SK-N-SH treated with all-trans-retinoic acid at 6 μM for 48 hours (cell line): ENCODE measurements around the gene BANP.

Experiments
- ATAC-seq: fragments of 200-7000 bp; cut with Tn5 transposase; 3 replicates; pipeline ENCODE4 v1.9.1; 2020; ENCODE audit warnings: mild to moderate bottlenecking, moderate library complexity
- BACH2 ChIP-seq: fragments of 250-450 bp; sonication (Bioruptor Pico); IDR thresholded peaks from 2 replicates; pipeline ENCODE4 v1.9.0; 2021; ENCODE audit warnings: mild to moderate bottlenecking, borderline replicate concordance
- CREB5 ChIP-seq: fragments of 250-450 bp; sonication (Bioruptor Pico); IDR thresholded peaks from 2 replicates; pipeline ENCODE4 v1.5.1; 2020; ENCODE audit warnings: low read depth, mild to moderate bottlenecking, moderate library complexity
- CSDC2 ChIP-seq: fragments of 250-450 bp; sonication (Bioruptor Pico); IDR thresholded peaks from 2 replicates; pipeline ENCODE4 v1.5.0; 2020; ENCODE audit warnings: mild to moderate bottlenecking, moderate library complexity
- CSRNP3 ChIP-seq: fragments of 250-450 bp; sonication (Bioruptor Pico); IDR thresholded peaks from 2 replicates; pipeline ENCODE4 v1.5.1; 2021; ENCODE audit warnings: mild to moderate bottlenecking, moderate library complexity
- ESRRG ChIP-seq: fragments of 250-450 bp; sonication (Bioruptor Pico); IDR thresholded peaks from 2 replicates; pipeline ENCODE4 v1.6.1; 2021; ENCODE audit warnings: mild to moderate bottlenecking
- GLIS3 ChIP-seq: fragments of 250-450 bp; sonication (Bioruptor Pico); IDR thresholded peaks from 2 replicates; pipeline ENCODE4 v1.5.0; 2020; ENCODE audit warnings: mild to moderate bottlenecking, moderate library complexity
- ISL1 ChIP-seq: fragments of 250-450 bp; sonication (Bioruptor Pico); IDR thresholded peaks from 2 replicates; pipeline ENCODE4 v2.1.2; 2022; ENCODE audit warnings: mild to moderate bottlenecking, moderate library complexity
- OSR1 ChIP-seq: fragments of 250-450 bp; sonication (Bioruptor Pico); IDR thresholded peaks from 2 replicates; pipeline ENCODE4 v1.8.0; 2022; ENCODE audit warnings: moderate library complexity, mild to moderate bottlenecking, inconsistent platforms
- POU6F1 ChIP-seq: fragments of 250-450 bp; sonication (Bioruptor Pico); IDR thresholded peaks from 2 replicates; pipeline ENCODE4 v1.8.0; 2021; ENCODE audit warnings: low read depth, mild to moderate bottlenecking, moderate library complexity, borderline replicate concordance
- PPARA ChIP-seq: fragments of 250-450 bp; sonication (Bioruptor Pico); IDR thresholded peaks from 2 replicates; pipeline ENCODE4 v1.5.0; 2020; ENCODE audit warnings: mild to moderate bottlenecking, borderline replicate concordance
- RARB ChIP-seq: fragments of 250-450 bp; sonication (Bioruptor Pico); IDR thresholded peaks from 2 replicates; pipeline ENCODE4 v1.8.0; 2021; ENCODE audit warnings: mild to moderate bottlenecking, moderate library complexity
- SNAI2 ChIP-seq: fragments of 250-450 bp; sonication (Bioruptor Pico); IDR thresholded peaks from 2 replicates; pipeline ENCODE4 v1.5.0; 2020; ENCODE audit warnings: mild to moderate bottlenecking, moderate library complexity
- TCF4 ChIP-seq: fragments of 250-450 bp; sonication (Bioruptor Pico); IDR thresholded peaks from 2 replicates; pipeline ENCODE4 v1.8.0; 2021; ENCODE audit warnings: mild to moderate bottlenecking, moderate library complexity, borderline replicate concordance
- TOX ChIP-seq: fragments of 250-450 bp; sonication (Bioruptor Pico); IDR thresholded peaks from 2 replicates; pipeline ENCODE4 v1.8.0; 2021; ENCODE audit warnings: mild to moderate bottlenecking, moderate library complexity, borderline replicate concordance
- TSHZ2 ChIP-seq: fragments of 250-450 bp; sonication (Bioruptor Pico); IDR thresholded peaks from 2 replicates; pipeline ENCODE4 v1.5.0; 2020; ENCODE audit warnings: mild to moderate bottlenecking, moderate library complexity
- ZC3H10 ChIP-seq: fragments of 250-450 bp; sonication (Bioruptor Pico); IDR thresholded peaks from 2 replicates; pipeline ENCODE4 v1.5.1; 2021; ENCODE audit warnings: mild to moderate bottlenecking, moderate library complexity
- ZFP3 ChIP-seq: fragments of 250-450 bp; sonication (Bioruptor Pico); IDR thresholded peaks from 2 replicates; pipeline ENCODE4 v1.5.0; 2020; ENCODE audit warnings: mild to moderate bottlenecking, moderate library complexity
- ZFP30 ChIP-seq: fragments of 450-650 bp; formaldehyde crosslinking; IDR thresholded peaks from 2 replicates; pipeline ENCODE4 v1.5.0; 2022; ENCODE audit warnings: mild to moderate bottlenecking, moderate library complexity
- ZNF565 ChIP-seq: fragments of 450-650 bp; formaldehyde crosslinking; conservative IDR thresholded peaks from 2 replicates; pipeline ENCODE4 v1.5.0; 2020; ENCODE audit warnings: low read depth, mild to moderate bottlenecking, moderate library complexity
- ZNF70 ChIP-seq: fragments of 450-650 bp; formaldehyde crosslinking; IDR thresholded peaks from 2 replicates; pipeline ENCODE4 v1.5.0; 2020; ENCODE audit warnings: mild to moderate bottlenecking, moderate library complexity
- ZNF8 ChIP-seq: fragments of 450-650 bp; formaldehyde crosslinking; IDR thresholded peaks from 2 replicates; pipeline ENCODE4 v1.5.0; 2020; ENCODE audit warnings: mild to moderate bottlenecking, moderate library complexity
- TF ChIP-seq, protein P1 (sequence below): fragments of 250-450 bp; sonication (Bioruptor Pico); IDR thresholded peaks from 2 replicates; pipeline ENCODE4 v1.8.0; 2020; ENCODE audit warnings: mild to moderate bottlenecking, moderate library complexity, borderline replicate concordance

The BANP gene

GRCh38 chr16:88102597-88102996, 151.4 kb downstream of the BANP start (continued):
- TF ChIP-seq ZFP30 (CRISPR knock-in tag) (no peak), SNAI2 (no peak), BACH2 (CRISPR knock-in tag) (no peak), ZNF70 (no peak), TCF4 (CRISPR knock-in tag) (no peak)

DNA sequence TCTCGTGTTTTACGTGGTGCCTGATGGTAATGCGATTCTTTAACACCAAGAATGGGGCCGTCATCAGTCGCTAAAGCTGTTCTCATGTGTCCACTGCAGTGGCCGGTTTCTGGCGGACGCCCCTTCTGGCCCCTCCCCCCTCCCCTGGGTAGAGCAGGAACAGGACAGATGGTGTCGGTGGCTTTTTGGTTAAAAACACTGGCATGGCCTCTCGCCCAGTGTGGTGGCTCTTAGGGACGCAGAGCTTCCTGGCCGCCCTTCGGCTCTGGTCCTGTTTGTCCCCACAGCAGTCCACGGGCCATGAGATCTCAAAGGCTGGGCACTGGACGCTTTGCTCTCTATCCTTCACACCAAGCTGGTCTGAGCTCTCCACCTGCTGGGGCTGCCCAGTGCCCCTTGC, 151.8 kb downstream of the BANP start:
- TF ChIP-seq GLIS3 (CRISPR knock-in tag) (no peak), TOX (no peak), ZNF565 (CRISPR knock-in tag) (no peak), ZFP3 (no peak), TCF4 (CRISPR knock-in tag) (no peak), CREB5 (no peak), CSRNP3 (CRISPR knock-in tag) (no peak), PPARA (CRISPR knock-in tag) (no peak), ESRRG (CRISPR knock-in tag) (no peak), CSDC2 (no peak), OSR1 (no peak), ZC3H10 (no peak), ISL1 (CRISPR knock-in tag) (no peak), ZFP30 (CRISPR knock-in tag) (no peak), TSHZ2 (no peak), POU6F1 (CRISPR knock-in tag) (no peak), ZNF70 (no peak), BACH2 (CRISPR knock-in tag) (no peak)
- TF ChIP-seq, protein P1, sequence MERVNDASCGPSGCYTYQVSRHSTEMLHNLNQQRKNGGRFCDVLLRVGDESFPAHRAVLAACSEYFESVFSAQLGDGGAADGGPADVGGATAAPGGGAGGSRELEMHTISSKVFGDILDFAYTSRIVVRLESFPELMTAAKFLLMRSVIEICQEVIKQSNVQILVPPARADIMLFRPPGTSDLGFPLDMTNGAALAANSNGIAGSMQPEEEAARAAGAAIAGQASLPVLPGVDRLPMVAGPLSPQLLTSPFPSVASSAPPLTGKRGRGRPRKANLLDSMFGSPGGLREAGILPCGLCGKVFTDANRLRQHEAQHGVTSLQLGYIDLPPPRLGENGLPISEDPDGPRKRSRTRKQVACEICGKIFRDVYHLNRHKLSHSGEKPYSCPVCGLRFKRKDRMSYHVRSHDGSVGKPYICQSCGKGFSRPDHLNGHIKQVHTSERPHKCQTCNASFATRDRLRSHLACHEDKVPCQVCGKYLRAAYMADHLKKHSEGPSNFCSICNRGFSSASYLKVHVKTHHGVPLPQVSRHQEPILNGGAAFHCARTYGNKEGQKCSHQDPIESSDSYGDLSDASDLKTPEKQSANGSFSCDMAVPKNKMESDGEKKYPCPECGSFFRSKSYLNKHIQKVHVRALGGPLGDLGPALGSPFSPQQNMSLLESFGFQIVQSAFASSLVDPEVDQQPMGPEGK = no peak
- TF ChIP-seq, all 23 proteins: peak for 0
- no peak for ATAC-seq

DNA sequence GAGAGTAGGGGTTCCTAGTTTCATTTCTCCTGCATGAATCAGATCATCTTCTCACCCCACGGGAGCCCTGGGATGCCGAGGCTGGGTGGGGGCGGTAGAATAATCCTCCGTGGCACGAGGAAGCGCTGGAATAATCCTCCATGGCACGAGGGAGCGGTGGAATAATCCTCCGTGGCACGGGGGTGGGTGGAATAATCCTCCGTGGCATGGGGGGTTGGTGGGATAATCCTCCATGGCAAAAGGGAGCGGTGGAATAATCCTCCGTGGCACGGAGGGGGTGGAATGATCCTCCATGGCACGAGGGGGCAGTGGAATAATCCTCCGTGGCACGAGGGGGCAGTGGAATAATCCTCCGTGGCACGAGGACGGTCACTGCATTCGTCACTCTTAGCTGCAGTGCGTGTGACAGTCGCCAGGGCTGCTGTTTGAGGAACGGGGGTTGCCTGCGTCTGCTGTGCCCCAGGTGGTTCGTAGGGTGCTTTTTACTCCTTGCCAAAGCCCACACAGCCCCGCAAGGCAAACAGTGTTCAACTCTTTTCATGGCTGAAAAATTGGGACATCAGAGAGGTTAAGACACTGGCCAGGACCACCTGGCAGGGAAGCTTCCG, 152.5 kb downstream of the BANP start:
- ATAC-seq = no peak
- no peak for TF ChIP-seq TCF4 (CRISPR knock-in tag)
- no peak for TF ChIP-seq TSHZ2
- no peak for TF ChIP-seq PPARA (CRISPR knock-in tag)
- TF ChIP-seq ZNF8 (CRISPR knock-in tag) = no peak
- TF ChIP-seq CREB5 = no peak
- TF ChIP-seq SNAI2 = no peak
- no peak for TF ChIP-seq ZNF70
- no peak for TF ChIP-seq ISL1 (CRISPR knock-in tag)
- no peak for TF ChIP-seq ZFP3
- no peak for TF ChIP-seq ESRRG (CRISPR knock-in tag)
- no peak for TF ChIP-seq RARB (CRISPR knock-in tag)
- no peak for TF ChIP-seq ZNF565 (CRISPR knock-in tag)
- TF ChIP-seq OSR1 = no peak
- no peak for TF ChIP-seq TOX
- TF ChIP-seq POU6F1 (CRISPR knock-in tag) = no peak
- no peak for TF ChIP-seq ZFP30 (CRISPR knock-in tag)
